Lower leg skin (tissue), 4 donors: ENCODE data around the gene RIPOR2. TPM values are rescaled to one million over a fixed set of nuclear protein-coding genes. Genes with fewer than 3 reads are reported as not detected.

Source experiments
- DNase-seq, 2 donors: peaks; one replicate each; pipeline ENCODE4 v3.0.0-alpha.2; 2019; ENCODE audit warnings: low spot score in 2 of 2
- H3K4me3 ChIP-seq: fragments of 200-600 bp; sonication (generic); 2 replicates; pipeline ENCODE4 v1.5.1; 2017; ENCODE audit warnings: mild to moderate bottlenecking, low read depth; ENCODE audit not compliant: poor library complexity, severe bottlenecking
- POLR2A ChIP-seq, 2 donors: fragments of 450-650 bp; IDR thresholded peaks; one replicate each; pipeline ENCODE4 v1.6.1; 2016 to 2017; ENCODE audit warnings: antibody characterized with exemption in 2 of 2, mild to moderate bottlenecking in 1 of 2, moderate library complexity in 1 of 2
- WGBS, 2 donors: methylation state at CpG; one replicate each; pipeline ENCODE4 v1.1.5; 2018; 5-methylcytosine and 5-hydroxymethylcytosine counted together
- intact Hi-C: fragments of 100-400 bp; cut with DNase I; formaldehyde crosslinking; loops from one replicate; pipeline ENCODE4 v1.15.0; 2023; ENCODE audit warnings: low total_unique reads
- total RNA-seq, 4 donors: library from RNA; depleted of rRNA; stranded (reverse); fragments of >200 nt; gene quantifications; one replicate each; pipeline ENCODE4 v1.1.0, GENCODE V29; 2016
- TF ChIP-seq, protein P1 (sequence below), 3 donors: fragments of 450-650 bp; IDR thresholded peaks; one replicate each; pipeline ENCODE4 v1.5.1; 2016; ENCODE audit warnings: antibody characterized with exemption in 3 of 3, mild to moderate bottlenecking in 3 of 3, moderate library complexity in 2 of 3

RIPOR2 gene
- total RNA-seq, 4 donors from 2014 or later = 5.2 to 21.3 (median 8.6) TPM

DNA sequence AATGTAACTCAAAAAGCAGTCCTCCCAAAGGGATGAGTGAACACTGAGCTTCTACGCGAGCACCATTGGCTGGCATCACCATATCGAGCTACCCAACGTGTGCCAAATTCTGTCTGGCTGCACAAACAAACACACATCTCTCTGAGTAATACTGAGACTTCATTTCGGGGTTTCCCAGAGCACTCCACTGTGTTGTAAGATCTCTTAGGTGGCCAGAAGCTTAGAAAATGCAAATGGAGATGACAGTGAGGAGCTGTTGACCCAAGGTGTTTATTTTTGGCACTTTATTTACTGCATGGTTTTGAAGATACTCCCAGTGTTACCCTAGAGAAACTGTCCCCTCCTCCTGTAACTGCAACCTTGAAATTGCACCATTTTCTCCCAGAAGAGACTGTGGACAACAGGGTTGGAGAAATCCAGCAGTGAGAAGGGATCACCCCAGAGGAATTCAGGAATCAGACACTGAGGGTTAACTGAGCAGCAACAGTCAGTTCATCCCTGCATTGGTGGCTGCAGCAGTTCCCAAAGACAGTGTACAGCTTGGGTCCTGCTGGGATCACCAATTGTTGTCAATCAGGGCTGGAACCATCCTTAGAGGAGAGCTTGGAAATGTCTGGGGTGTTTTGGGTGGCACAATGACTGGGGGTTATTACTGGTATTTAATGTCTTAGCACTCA is 1.0 kb upstream of the RIPOR2 start:
- no peak overlapping the region for H3K4me3 ChIP-seq
- DNase-seq = no peak
- 53 to 81% methylated on average over 5 of the region's 5 CpGs for WGBS, 2 donors
- intact Hi-C loops = no loop called here
- TF ChIP-seq POLR2A (IDR thresholded peaks at IDR 0.05) = no peak
- TF ChIP-seq, protein P1, sequence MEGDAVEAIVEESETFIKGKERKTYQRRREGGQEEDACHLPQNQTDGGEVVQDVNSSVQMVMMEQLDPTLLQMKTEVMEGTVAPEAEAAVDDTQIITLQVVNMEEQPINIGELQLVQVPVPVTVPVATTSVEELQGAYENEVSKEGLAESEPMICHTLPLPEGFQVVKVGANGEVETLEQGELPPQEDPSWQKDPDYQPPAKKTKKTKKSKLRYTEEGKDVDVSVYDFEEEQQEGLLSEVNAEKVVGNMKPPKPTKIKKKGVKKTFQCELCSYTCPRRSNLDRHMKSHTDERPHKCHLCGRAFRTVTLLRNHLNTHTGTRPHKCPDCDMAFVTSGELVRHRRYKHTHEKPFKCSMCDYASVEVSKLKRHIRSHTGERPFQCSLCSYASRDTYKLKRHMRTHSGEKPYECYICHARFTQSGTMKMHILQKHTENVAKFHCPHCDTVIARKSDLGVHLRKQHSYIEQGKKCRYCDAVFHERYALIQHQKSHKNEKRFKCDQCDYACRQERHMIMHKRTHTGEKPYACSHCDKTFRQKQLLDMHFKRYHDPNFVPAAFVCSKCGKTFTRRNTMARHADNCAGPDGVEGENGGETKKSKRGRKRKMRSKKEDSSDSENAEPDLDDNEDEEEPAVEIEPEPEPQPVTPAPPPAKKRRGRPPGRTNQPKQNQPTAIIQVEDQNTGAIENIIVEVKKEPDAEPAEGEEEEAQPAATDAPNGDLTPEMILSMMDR (IDR thresholded peaks at IDR 0.05) = no peak

DNA sequence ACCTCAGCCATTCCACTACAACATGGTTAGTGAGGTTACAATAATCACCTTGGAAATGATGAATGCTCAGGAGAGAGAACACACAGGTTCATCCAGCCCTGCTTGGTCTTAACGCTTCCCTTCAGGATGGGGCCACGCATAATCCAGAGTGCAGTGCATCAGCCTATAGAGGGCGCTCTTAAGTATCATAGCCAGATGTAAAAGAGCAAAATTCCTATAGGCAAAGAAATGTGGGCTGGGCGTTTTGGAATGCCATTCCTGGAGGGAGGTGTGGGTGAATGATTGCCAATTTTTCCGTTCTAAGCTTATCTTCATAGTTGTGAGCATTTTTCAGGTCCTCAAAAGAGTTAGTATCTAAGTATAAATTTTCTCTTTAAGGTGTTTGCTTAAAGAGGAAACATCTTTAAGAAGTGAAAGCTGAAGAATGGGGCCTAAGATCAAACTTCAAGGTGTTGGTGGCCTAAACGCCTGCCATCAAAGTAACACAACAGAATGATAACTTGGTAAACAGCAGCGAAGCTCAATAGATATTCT is 1.8 kb downstream of the RIPOR2 start:
- 69 to 74% methylated on average over 7 of the region's 7 CpGs for WGBS, 2 donors
- no peak for DNase-seq
- TF ChIP-seq, protein P1 (IDR thresholded peaks at IDR 0.05) = no peak
- TF ChIP-seq POLR2A (IDR thresholded peaks at IDR 0.05) = no peak
- intact Hi-C loops = no loop called here
- H3K4me3 ChIP-seq = no peak overlapping the region

DNA sequence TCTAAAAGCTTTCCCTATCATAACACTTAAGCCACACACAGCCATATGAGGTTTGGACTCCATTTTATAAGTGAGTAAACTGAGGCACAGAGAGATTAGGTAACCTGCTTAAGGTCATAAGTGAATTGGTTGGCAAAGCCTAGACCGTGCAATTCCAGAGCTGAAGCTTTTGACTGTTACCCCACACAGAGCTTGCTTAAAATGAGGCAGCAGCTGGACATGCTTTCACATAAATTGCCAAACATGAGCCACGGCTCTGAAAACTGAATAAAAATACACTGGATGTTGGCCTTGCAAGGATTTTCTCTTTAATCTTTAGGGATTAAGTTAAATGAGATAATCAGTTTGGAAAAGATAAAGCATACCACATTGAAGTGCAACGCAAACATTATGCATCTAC is 2.5 kb downstream of the RIPOR2 start:
- WGBS, 2 donors = 85 to 87% methylated on average over 3 of the region's 3 CpGs
- TF ChIP-seq POLR2A (IDR thresholded peaks at IDR 0.05) = no peak
- TF ChIP-seq, protein P1 (IDR thresholded peaks at IDR 0.05) = no peak
- intact Hi-C loops = no loop called here
- H3K4me3 ChIP-seq = no peak overlapping the region
- DNase-seq = no peak

DNA sequence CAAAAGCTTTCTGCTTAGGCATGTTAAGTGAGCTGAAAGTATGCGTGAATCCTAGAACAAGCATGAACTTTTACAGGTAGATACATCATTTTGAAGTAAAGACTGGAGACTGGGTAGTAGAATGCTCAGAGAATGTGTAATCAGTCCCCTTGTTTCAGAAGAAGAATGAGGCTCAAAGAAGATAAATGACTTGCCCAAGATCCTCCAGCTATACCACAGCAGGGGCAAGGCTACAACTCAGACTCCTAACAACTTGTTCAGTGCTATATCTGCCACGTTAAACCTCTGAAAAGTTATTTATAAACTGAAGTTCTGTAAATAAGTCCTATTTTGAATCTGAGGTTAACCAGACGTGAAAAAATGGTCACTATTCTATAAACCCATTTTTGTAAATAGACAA is 2.9 kb downstream of the RIPOR2 start:
- intact Hi-C loops = no loop called here
- DNase-seq = no peak
- H3K4me3 ChIP-seq = no peak overlapping the region
- TF ChIP-seq POLR2A (IDR thresholded peaks at IDR 0.05) = no peak
- TF ChIP-seq, protein P1 (IDR thresholded peaks at IDR 0.05) = no peak
- 54 to 63% methylated on average over 3 of the region's 3 CpGs for WGBS, 2 donors

DNA sequence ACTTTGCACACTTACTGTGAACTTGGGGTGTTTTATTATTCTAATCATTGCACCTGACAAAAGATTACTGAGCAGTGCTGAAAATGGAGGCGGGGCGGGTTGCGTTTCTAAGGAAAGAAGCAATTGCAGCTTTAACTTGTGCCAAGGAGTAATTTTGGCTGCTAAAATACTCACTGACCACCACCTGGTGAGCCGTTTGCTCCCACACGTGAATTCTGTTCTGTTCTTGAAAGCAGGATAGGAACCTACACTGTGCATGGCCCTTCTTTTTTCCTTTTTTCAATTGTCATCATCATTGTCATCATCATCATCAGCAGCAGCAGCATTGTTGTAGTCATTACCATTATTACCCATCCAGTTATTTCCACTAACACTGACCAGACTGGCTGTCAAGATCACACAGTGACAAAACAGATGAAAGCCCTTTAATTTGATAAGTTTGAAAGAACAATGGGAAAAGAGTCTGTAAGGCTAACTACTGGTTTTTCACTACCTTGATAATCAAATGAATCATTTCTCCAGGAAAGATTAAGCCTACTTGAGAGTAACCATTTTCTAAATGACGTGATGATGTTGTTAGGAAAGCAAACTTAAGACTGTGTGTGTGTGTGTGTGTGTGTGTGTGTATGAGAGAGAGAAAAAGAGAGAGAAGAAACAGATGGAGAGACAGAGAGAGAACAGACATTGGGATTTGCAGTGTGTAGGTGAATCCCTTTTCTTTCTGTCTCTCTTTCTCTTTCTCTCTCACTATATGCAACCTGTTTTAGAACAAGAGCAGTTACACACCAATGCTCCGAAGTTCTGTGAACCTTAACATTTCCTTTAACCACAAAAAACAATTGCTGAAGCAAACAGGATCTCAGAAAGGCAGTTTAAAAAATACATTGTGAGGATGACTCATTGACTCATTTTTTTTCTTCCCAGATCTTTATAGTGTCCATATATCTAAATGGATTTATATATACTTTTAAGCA is 3.8 kb downstream of the RIPOR2 start:
- TF ChIP-seq, protein P1 (IDR thresholded peaks at IDR 0.05) = no peak
- TF ChIP-seq POLR2A (IDR thresholded peaks at IDR 0.05) = no peak
- no peak overlapping the region for H3K4me3 ChIP-seq
- no peak for DNase-seq
- intact Hi-C loops = no loop called here
- 49 to 54% methylated on average over 7 of the region's 7 CpGs for WGBS, 2 donors
